K562 (cell line): ENCODE measurements around the gene LCA5L. TPM values are rescaled to one million over a fixed set of nuclear protein-coding genes. Genes with fewer than 3 reads are reported as not detected.

Source experiments
- BRCA1 ChIP-seq, 2 experiments: fragments of 450-650 bp in 1 of 2; sonication (generic) in 1 of 2; formaldehyde crosslinking in 1 of 2; IDR thresholded peaks; 2 replicates each; pipeline versions ENCODE4 v1.5.0 to v1.6.1; 2017 to 2020; ENCODE audit warnings: mild to moderate bottlenecking in 1 of 2, missing genetic modification reagents in 1 of 2
- CREBBP ChIP-seq: IDR thresholded peaks from one replicate; pipeline ENCODE4 v1.6.1; 2012; ENCODE audit warnings: low read depth, mild to moderate bottlenecking, control low read depth, inconsistent platforms, low read length
- FOXO4 ChIP-seq: fragments of 450-650 bp; formaldehyde crosslinking; IDR thresholded peaks from 2 replicates; pipeline ENCODE4 v1.4.0; 2020; ENCODE audit warnings: mild to moderate bottlenecking, moderate library complexity
- JUN ChIP-seq, 2 experiments: sonication (generic) in 1 of 2; formaldehyde crosslinking in 1 of 2; IDR thresholded peaks; 2 replicates each; pipeline versions ENCODE4 v1.6.1 to v1.8.0; 2012 to 2022; ENCODE audit warnings: borderline replicate concordance in 2 of 2, mild to moderate bottlenecking in 2 of 2, improper control_type of control experiment in 1 of 2, low read depth in 1 of 2, low read length in 1 of 2, missing genetic modification reagents in 1 of 2
- KLF13 ChIP-seq: fragments of 450-650 bp; IDR thresholded peaks from 2 replicates; pipeline ENCODE4 v1.6.1; 2016; ENCODE audit warnings: missing genetic modification characterization, low read depth, mild to moderate bottlenecking, missing compliant biosample characterization, moderate library complexity, borderline replicate concordance
- KLF16 ChIP-seq: IDR thresholded peaks from 2 replicates; pipeline ENCODE4 v1.6.1; 2016; ENCODE audit warnings: antibody characterized with exemption
- MIER1 ChIP-seq: fragments of 450-650 bp; IDR thresholded peaks from 2 replicates; pipeline ENCODE4 v1.6.1; 2016; ENCODE audit warnings: antibody characterized with exemption, mild to moderate bottlenecking, low read depth
- NFRKB ChIP-seq: fragments of 450-650 bp; IDR thresholded peaks from 2 replicates; pipeline ENCODE4 v1.6.1; 2016; ENCODE audit warnings: low read depth
- NFXL1 ChIP-seq: fragments of 450-650 bp; formaldehyde crosslinking; IDR thresholded peaks from 2 replicates; pipeline ENCODE4 v1.4.0; 2021; ENCODE audit warnings: mild to moderate bottlenecking
- RBM22 ChIP-seq: fragments of 200-400 bp; formaldehyde crosslinking; IDR thresholded peaks from 2 replicates; pipeline ENCODE4 v1.6.1; 2018; ENCODE audit warnings: low read length, low read depth; ENCODE audit not compliant: poor library complexity, severe bottlenecking
- RCOR1 ChIP-seq, 2 experiments: IDR thresholded peaks; 2 replicates each; pipeline ENCODE4 v1.6.1; 2012; ENCODE audit warnings: low read depth in 2 of 2, low read length in 2 of 2, borderline replicate concordance in 1 of 2, improper control_type of control experiment in 1 of 2
- SIRT6 ChIP-seq: IDR thresholded peaks from one replicate; pipeline ENCODE4 v1.6.1; 2012; ENCODE audit warnings: low read depth, mild to moderate bottlenecking, control low read depth, inconsistent platforms, low read length, moderate library complexity
- SNAPC5 ChIP-seq: fragments of 250-450 bp; sonication (Bioruptor Pico); IDR thresholded peaks from 2 replicates; pipeline ENCODE4 v1.8.0; 2021; ENCODE audit warnings: moderate library complexity, mild to moderate bottlenecking, inconsistent platforms
- STAT6 ChIP-seq: sonication (generic); formaldehyde crosslinking; IDR thresholded peaks from 2 replicates; pipeline ENCODE4 v1.8.1; 2023; ENCODE audit warnings: mild to moderate bottlenecking, missing genetic modification reagents
- ZBTB43 ChIP-seq: sonication (generic); formaldehyde crosslinking; IDR thresholded peaks from 2 replicates; pipeline ENCODE4 v1.8.0; 2023; ENCODE audit warnings: mild to moderate bottlenecking, missing genetic modification reagents
- ZKSCAN1 ChIP-seq: fragments of 150-350 bp; IDR thresholded peaks from 2 replicates; pipeline ENCODE4 v1.6.1; 2016; ENCODE audit warnings: low read depth, low read length
- ZNF507 ChIP-seq: conservative IDR thresholded peaks from 2 replicates; pipeline ENCODE4 v1.6.1; 2017; ENCODE audit warnings: missing genetic modification characterization, missing compliant biosample characterization
- ZNF699 ChIP-seq: fragments of 250-450 bp; sonication (Bioruptor Pico); IDR thresholded peaks from 2 replicates; pipeline ENCODE4 v1.8.0; 2021; ENCODE audit warnings: mild to moderate bottlenecking, moderate library complexity; ENCODE audit not compliant: insufficient replicate concordance
- ZNF76 ChIP-seq: fragments of 250-450 bp; sonication (Bioruptor Pico); IDR thresholded peaks from 2 replicates; pipeline ENCODE4 v1.4.0; 2020; ENCODE audit warnings: mild to moderate bottlenecking, moderate library complexity, borderline replicate concordance
- ZNF780A ChIP-seq: fragments of 250-450 bp; sonication (Bioruptor Pico); IDR thresholded peaks from 2 replicates; pipeline ENCODE4 v1.5.0; 2021; ENCODE audit warnings: mild to moderate bottlenecking
- polyA plus RNA-seq, 8 experiments: library from polyadenylated mRNA; depleted of rRNA in 4 of 8; stranded (reverse) in 5 of 8; unstranded in 3 of 8; fragments of >200 nt; fragmentation: Nextera tagmentation in 2 of 8; fragmentation: Illumina TruSeq in 1 of 8; extraction: Ambion mirVana in 2 of 8; extraction: Trizol in 1 of 8; gene quantifications; 2 replicates each; pipeline versions ENCODE4 v1.2.1 to v1.2.3, GENCODE V29; 2011 to 2014; ENCODE audit warnings: inconsistent platforms in 1 of 8, missing spikeins in 1 of 8
- total RNA-seq, 7 experiments: library from RNA; depleted of rRNA in 6 of 7; stranded (reverse); fragments of >200 nt in 6 of 7; fragmentation: Illumina TruSeq in 2 of 7; extraction: Trizol in 2 of 7; gene quantifications; 2 replicates each; pipeline versions ENCODE4 v1.2.1 to v1.2.3, GENCODE V29; 2011 to 2021; ENCODE audit warnings: low replicate concordance in 1 of 7
- TF ChIP-seq, protein P1 (sequence below): fragments of 450-650 bp; IDR thresholded peaks from 2 replicates; pipeline ENCODE4 v1.6.1; 2016; ENCODE audit warnings: low read depth, mild to moderate bottlenecking, moderate library complexity
- TF ChIP-seq, protein P2 (sequence below): sonication (generic); formaldehyde crosslinking; IDR thresholded peaks from 2 replicates; pipeline ENCODE4 v1.9.0; 2022; ENCODE audit warnings: mild to moderate bottlenecking, missing genetic modification reagents

Gene LCA5L
- total and polyA plus RNA-seq, 9 of the 15 experiments (the other 6 are each of a cell fraction or from before 2014, with no cell fraction given), result 1.8 to 4.9 (median 3.8) TPM

DNA sequence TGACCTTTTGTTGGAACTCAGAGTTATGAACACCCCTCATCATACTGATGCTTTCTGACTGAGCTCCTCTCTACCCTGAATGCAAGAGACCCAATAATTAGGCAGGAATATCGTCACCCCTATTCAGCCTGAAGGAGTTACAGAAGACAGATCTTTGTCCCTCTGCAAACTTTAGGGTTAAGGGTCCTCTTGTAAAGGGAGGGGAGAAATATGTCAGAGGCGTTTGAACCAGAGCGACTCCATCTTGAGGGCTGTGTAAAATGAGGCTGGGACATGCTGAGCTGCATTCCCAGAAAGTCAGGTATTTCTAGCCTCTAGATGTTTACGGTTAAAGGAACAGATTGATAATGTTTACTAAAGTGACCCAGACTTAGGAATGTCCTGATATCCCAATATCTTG lies 86.2 kb downstream of the LCA5L start (continued):
- TF ChIP-seq FOXO4 (CRISPR knock-in tag), result 0 out of 2 replicates have a peak, but pooled peaks have one; percentile 88
- TF ChIP-seq ZNF699 (CRISPR knock-in tag), result no peak
- TF ChIP-seq STAT6 (CRISPR knock-in tag), result no peak
- no peak for TF ChIP-seq RBM22
- TF ChIP-seq KLF13 (tag), result peak; percentile 59; the same call in 1 of the 2 replicates
- TF ChIP-seq, protein P1, sequence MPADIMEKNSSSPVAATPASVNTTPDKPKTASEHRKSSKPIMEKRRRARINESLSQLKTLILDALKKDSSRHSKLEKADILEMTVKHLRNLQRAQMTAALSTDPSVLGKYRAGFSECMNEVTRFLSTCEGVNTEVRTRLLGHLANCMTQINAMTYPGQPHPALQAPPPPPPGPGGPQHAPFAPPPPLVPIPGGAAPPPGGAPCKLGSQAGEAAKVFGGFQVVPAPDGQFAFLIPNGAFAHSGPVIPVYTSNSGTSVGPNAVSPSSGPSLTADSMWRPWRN, result no peak
- peak; percentile 33; the same call in 1 of the 2 replicates for TF ChIP-seq ZNF507 (tag)
- no peak for TF ChIP-seq CREBBP
- no peak for TF ChIP-seq MIER1
- TF ChIP-seq KLF16, result no peak
- TF ChIP-seq BRCA1 (IDR thresholded peaks at IDR 0.05), result no peak
- no peak for TF ChIP-seq BRCA1 (CRISPR knock-in tag; IDR thresholded peaks at IDR 0.05)
- TF ChIP-seq ZNF76 (CRISPR knock-in tag), result peak; percentile 97
- TF ChIP-seq SNAPC5 (CRISPR knock-in tag), result peak; percentile 5; the same call in 1 of the 2 replicates
- TF ChIP-seq NFXL1 (CRISPR knock-in tag), result peak; percentile 92
- no peak for TF ChIP-seq ZKSCAN1
- TF ChIP-seq NFRKB, result no peak
- TF ChIP-seq SIRT6, result no peak
- no peak for TF ChIP-seq ZBTB43
- TF ChIP-seq, protein P2, sequence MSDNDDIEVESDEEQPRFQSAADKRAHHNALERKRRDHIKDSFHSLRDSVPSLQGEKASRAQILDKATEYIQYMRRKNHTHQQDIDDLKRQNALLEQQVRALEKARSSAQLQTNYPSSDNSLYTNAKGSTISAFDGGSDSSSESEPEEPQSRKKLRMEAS, result no peak
- TF ChIP-seq ZNF780A (CRISPR knock-in tag), result no peak
- TF ChIP-seq JUN (IDR thresholded peaks at IDR 0.05; ENCODE audit: borderline replicate concordance, low read depth, low read length), result no peak
- no peak for TF ChIP-seq JUN (CRISPR knock-in tag; IDR thresholded peaks at IDR 0.05; ENCODE audit: borderline replicate concordance)
- no peak for TF ChIP-seq RCOR1 (IDR thresholded peaks at IDR 0.05; ENCODE audit: borderline replicate concordance in 1 of 2, low read depth in 2 of 2, low read length in 2 of 2)
